Keratinocyte (primary cell): ENCODE results near the gene SMIM38. TPM values are rescaled to one million over a fixed set of nuclear protein-coding genes. Genes with fewer than 3 reads are reported as not detected.

Experiments
- DNase-seq: peaks from one replicate; pipeline ENCODE4 v3.0.0-alpha.2; 2011; ENCODE audit warnings: low read depth, missing footprints, low spot score
- FAIRE-seq: peaks from 2 replicates; lab custom pipeline; 2011; peaks lifted over from hg19 to GRCh38; lab: Jason Lieb, UNC
- H2AFZ ChIP-seq: 2 replicates; pipeline ENCODE4 v1.6.0; 2012; ENCODE audit warnings: low read length, control low read depth, inconsistent platforms; ENCODE audit not compliant: control insufficient read depth
- H3K27ac ChIP-seq: 2 replicates; pipeline ENCODE4 v1.5.1; 2011; ENCODE audit warnings: low read length; ENCODE audit not compliant: control insufficient read depth, insufficient read depth
- H3K27me3 ChIP-seq: 3 replicates; pipeline ENCODE4 v1.6.0; 2011; ENCODE audit warnings: low read length; ENCODE audit not compliant: control insufficient read depth, insufficient read depth; ENCODE audit errors: extremely low read depth
- H3K36me3 ChIP-seq, 2 experiments: 2 replicates in 1 of 2; 3 replicates in 1 of 2; pipeline ENCODE4 v1.5.1; 2011; ENCODE audit warnings: low read length in 2 of 2, mild to moderate bottlenecking in 1 of 2; ENCODE audit not compliant: control insufficient read depth in 2 of 2, insufficient read depth in 2 of 2; ENCODE audit errors: extremely low read depth in 1 of 2
- H3K4me1 ChIP-seq: 3 replicates; pipeline ENCODE4 v1.5.1; 2011; ENCODE audit warnings: low read length; ENCODE audit not compliant: control insufficient read depth, insufficient read depth; ENCODE audit errors: extremely low read depth
- H3K4me2 ChIP-seq: 3 replicates; pipeline ENCODE4 v1.6.0; 2011; ENCODE audit warnings: low read depth, low read length; ENCODE audit not compliant: control insufficient read depth, insufficient read depth; ENCODE audit errors: extremely low read depth
- H3K4me3 ChIP-seq, 3 experiments: fragments of 200-600 bp in 1 of 3; sonication (generic) in 1 of 3; 2 replicates in 2 of 3; 3 replicates in 1 of 3; pipeline ENCODE4 v1.5.1; 2011 to 2016; ENCODE audit warnings: low read length in 3 of 3, mild to moderate bottlenecking in 3 of 3, control low read depth in 2 of 3, inconsistent platforms in 1 of 3, low read depth in 1 of 3, mixed read lengths in 1 of 3, mixed run types in 1 of 3, moderate library complexity in 1 of 3; ENCODE audit not compliant: control insufficient read depth in 2 of 3, insufficient read depth in 2 of 3; ENCODE audit errors: extremely low read depth in 1 of 3
- H3K79me2 ChIP-seq: 2 replicates; pipeline ENCODE4 v1.6.0; 2012; ENCODE audit warnings: low read length; ENCODE audit not compliant: control insufficient read depth, insufficient read depth
- H3K9ac ChIP-seq: 3 replicates; pipeline ENCODE4 v1.6.0; 2011; ENCODE audit warnings: low read length; ENCODE audit not compliant: control insufficient read depth, insufficient read depth; ENCODE audit errors: extremely low read depth
- H3K9me1 ChIP-seq: 3 replicates; pipeline ENCODE4 v1.6.0; 2011; ENCODE audit warnings: low read length; ENCODE audit not compliant: control insufficient read depth, insufficient read depth; ENCODE audit errors: extremely low read depth
- H3K9me3 ChIP-seq: 2 replicates; pipeline ENCODE4 v1.5.1; 2012; ENCODE audit warnings: low read depth, low read length; ENCODE audit not compliant: control insufficient read depth
- H4K20me1 ChIP-seq: 3 replicates; pipeline ENCODE4 v1.6.0; 2011; ENCODE audit warnings: low read length; ENCODE audit not compliant: control insufficient read depth, insufficient read depth; ENCODE audit errors: extremely low read depth
- EZH2 ChIP-seq: IDR thresholded peaks from one replicate; pipeline ENCODE4 v1.6.1; 2012; ENCODE audit warnings: inconsistent platforms, mild to moderate bottlenecking, low read length, moderate library complexity
- dilution Hi-C: fragments of 300-500 bp; cut with MboI; formaldehyde crosslinking; loops from one replicate; pipeline ENCODE4 v1.7.0; 2020; ENCODE audit warnings: low sequenced_read_pairs; ENCODE audit not compliant: extremely low pct_ligation_motif_present
- polyA plus RNA-seq, 5 experiments: library from polyadenylated mRNA; depleted of rRNA in 3 of 5; stranded (reverse) in 3 of 5; stranded (forward) in 1 of 5; unstranded in 1 of 5; fragments of >200 nt; gene quantifications; 1 replicate in 1 of 5; 2 replicates in 3 of 5; 3 replicates in 1 of 5; pipeline versions ENCODE4 v1.2.1 to v1.2.3, GENCODE V29; 2011 to 2012; ENCODE audit warnings: missing spikeins in 2 of 5, low read depth in 1 of 5, low replicate concordance in 1 of 5
- TF ChIP-seq, protein P1 (sequence below), 3 experiments: IDR thresholded peaks in 1 of 3; conservative IDR thresholded peaks in 1 of 3; optimal IDR thresholded peaks in 1 of 3; 2 replicates in 2 of 3; 3 replicates in 1 of 3; pipeline versions ENCODE3 to v1.5.1; 2011; ENCODE audit warnings: low read length in 3 of 3, mild to moderate bottlenecking in 3 of 3, moderate library complexity in 2 of 3, control low read depth in 1 of 3, inconsistent platforms in 1 of 3; ENCODE audit not compliant: insufficient read depth in 2 of 3; ENCODE audit errors: extremely low read depth in 1 of 3

Gene SMIM38
- polyA plus RNA-seq, 1 donor (not counting 4 experiments of a cell fraction or from before 2014, with no cell fraction given), result not detected

DNA sequence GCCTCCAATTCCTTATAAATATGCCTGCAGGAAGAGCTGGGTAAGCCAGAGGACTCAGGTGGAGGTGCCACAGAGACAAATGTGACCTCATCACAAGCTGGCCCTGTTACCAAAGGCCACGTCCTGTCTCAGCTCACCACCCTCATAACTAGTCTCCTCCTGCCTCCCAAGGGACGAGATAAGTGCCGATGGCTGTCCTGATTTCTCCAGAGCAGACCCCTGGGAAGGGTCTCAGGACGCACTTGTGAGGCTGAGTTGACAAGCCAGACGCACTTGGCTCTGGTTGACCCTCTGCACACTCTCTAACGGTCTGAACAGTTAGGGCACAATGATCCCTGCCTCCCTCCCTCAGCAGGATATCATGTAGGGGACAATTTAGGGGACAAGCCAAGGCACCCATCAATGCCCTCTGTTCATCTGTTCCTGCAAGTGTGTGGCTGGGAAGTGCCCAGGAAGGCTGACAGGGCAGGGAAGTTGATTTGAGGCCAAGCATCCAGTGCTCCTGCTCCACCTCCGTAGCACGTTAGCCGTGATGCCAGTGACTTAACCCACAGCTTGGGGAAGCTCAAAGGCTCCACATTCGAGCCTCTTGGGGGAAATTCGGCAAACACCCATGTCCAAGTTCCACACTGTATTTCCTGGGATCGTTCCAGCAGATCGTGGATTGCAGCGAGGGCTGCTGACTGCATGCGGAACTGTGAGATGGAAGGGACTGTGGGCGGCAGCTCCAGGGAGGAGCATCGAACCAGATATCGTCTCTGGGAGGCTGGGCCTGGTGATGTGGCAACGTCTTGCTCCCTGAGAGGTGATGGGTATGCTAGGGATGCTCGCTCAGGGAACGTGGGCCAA is 2.8 kb downstream of the SMIM38 start:
- FAIRE-seq (no peak), DNase-seq (no peak)
- no peak overlapping the region for H3K9ac ChIP-seq
- H3K79me2 ChIP-seq, result no peaks in the 10 kb centered on the region
- H3K4me1 ChIP-seq, result no peaks in the 10 kb centered on the region
- dilution Hi-C loops, result no loop called here
- peaks cover 26% of the 10 kb centered on the region for H3K27me3 ChIP-seq
- TF ChIP-seq, protein P1, sequence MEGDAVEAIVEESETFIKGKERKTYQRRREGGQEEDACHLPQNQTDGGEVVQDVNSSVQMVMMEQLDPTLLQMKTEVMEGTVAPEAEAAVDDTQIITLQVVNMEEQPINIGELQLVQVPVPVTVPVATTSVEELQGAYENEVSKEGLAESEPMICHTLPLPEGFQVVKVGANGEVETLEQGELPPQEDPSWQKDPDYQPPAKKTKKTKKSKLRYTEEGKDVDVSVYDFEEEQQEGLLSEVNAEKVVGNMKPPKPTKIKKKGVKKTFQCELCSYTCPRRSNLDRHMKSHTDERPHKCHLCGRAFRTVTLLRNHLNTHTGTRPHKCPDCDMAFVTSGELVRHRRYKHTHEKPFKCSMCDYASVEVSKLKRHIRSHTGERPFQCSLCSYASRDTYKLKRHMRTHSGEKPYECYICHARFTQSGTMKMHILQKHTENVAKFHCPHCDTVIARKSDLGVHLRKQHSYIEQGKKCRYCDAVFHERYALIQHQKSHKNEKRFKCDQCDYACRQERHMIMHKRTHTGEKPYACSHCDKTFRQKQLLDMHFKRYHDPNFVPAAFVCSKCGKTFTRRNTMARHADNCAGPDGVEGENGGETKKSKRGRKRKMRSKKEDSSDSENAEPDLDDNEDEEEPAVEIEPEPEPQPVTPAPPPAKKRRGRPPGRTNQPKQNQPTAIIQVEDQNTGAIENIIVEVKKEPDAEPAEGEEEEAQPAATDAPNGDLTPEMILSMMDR (optimal IDR thresholded peaks at IDR 0.05 in 1 of 3, IDR thresholded peaks at IDR 0.05 in 1 of 3, conservative IDR thresholded peaks at IDR 0.05 in 1 of 3; ENCODE audit: extremely low read depth in 1 of 3, insufficient read depth in 2 of 3, low read length in 3 of 3), result no peak
- TF ChIP-seq EZH2, result no peak
- H2AFZ ChIP-seq, result no peak overlapping the region
- H3K9me3 ChIP-seq, result no peaks in the 10 kb centered on the region
- H3K36me3 ChIP-seq, result no peaks in the 10 kb centered on the region
- no peak overlapping the region for H3K4me3 ChIP-seq
- H3K4me2 ChIP-seq, result no peak overlapping the region
- no peak overlapping the region for H3K27ac ChIP-seq
- no peaks in the 10 kb centered on the region for H3K9me1 ChIP-seq
- H4K20me1 ChIP-seq, result no peaks in the 10 kb centered on the region

GRCh38 chr11:69159150-69159852 is 3.6 kb downstream of the SMIM38 start:
- no peak for DNase-seq
- H3K36me3 ChIP-seq, result no peaks in the 10 kb centered on the region
- no peak for TF ChIP-seq EZH2
- TF ChIP-seq, protein P1 (optimal IDR thresholded peaks at IDR 0.05 in 1 of 3, IDR thresholded peaks at IDR 0.05 in 1 of 3, conservative IDR thresholded peaks at IDR 0.05 in 1 of 3; ENCODE audit: extremely low read depth in 1 of 3, insufficient read depth in 2 of 3, low read length in 3 of 3), result no peak
- peaks cover 26% of the 10 kb centered on the region for H3K27me3 ChIP-seq
- H3K79me2 ChIP-seq, result no peaks in the 10 kb centered on the region
- no peak overlapping the region for H3K4me2 ChIP-seq
- no peaks in the 10 kb centered on the region for H3K9me1 ChIP-seq
- H3K27ac ChIP-seq, result no peak overlapping the region
- H3K4me3 ChIP-seq, result no peak overlapping the region
- H3K9me3 ChIP-seq, result no peaks in the 10 kb centered on the region
- dilution Hi-C loops, result no loop called here
- H2AFZ ChIP-seq, result no peak overlapping the region
- H3K9ac ChIP-seq, result no peak overlapping the region
- FAIRE-seq, result no peak
- no peaks in the 10 kb centered on the region for H4K20me1 ChIP-seq
- no peaks in the 10 kb centered on the region for H3K4me1 ChIP-seq
